T-cell (primary cell): ENCODE measurements around the gene AP3S1. TPM values are rescaled to one million over a fixed set of nuclear protein-coding genes. Genes with fewer than 3 reads are reported as not detected.

Experiments used
- ATAC-seq, 4 experiments: fragments of 200-7000 bp in 3 of 4; fragments of 150-1000 bp in 1 of 4; cut with Tn5 transposase; replicated peaks in 1 of 4; 1 replicate in 3 of 4; 2 replicates in 1 of 4; pipeline ENCODE4 v1.10.0; 2021; ENCODE audit warnings: moderate library complexity in 3 of 4, mild to moderate bottlenecking in 2 of 4, moderate number of reproducible peaks in 1 of 4
- CTCF ChIA-PET, 2 donors: fragments of 300-600 bp; sonication (Branson Sonifier 250); formaldehyde crosslinking; loops; one replicate each; lab custom pipeline; 2022; ENCODE audit warnings: antibody characterized with exemption in 2 of 2; lab: Charles Lee
- POLR2A ChIA-PET, 2 donors: fragments of 300-600 bp; sonication (Branson Sonifier 250); formaldehyde crosslinking; loops; one replicate each; lab custom pipeline; 2022; ENCODE audit warnings: antibody characterized with exemption in 2 of 2; lab: Charles Lee
- DNase-seq, 35 experiments: peaks; one replicate each; pipeline versions ENCODE4 v3.0.0 to v3.0.0-alpha.2; 2013 to 2023
- H3K27ac ChIP-seq: one replicate; pipeline ENCODE4 v1.5.1; 2013; ENCODE audit warnings: low read length
- H3K27me3 ChIP-seq, 2 experiments: replicated peaks in 1 of 2; 1 replicate in 1 of 2; 2 replicates in 1 of 2; pipeline versions ENCODE4 v1.6.1 to v1.7.0; 2013; ENCODE audit warnings: low read length in 1 of 2, mixed read lengths in 1 of 2; ENCODE audit not compliant: control insufficient read depth in 2 of 2, insufficient read depth in 2 of 2; ENCODE audit errors: extremely low read depth in 1 of 2
- H3K36me3 ChIP-seq, 2 donors: 1 replicate in 1 of 2; 2 replicates in 1 of 2; pipeline versions ENCODE4 v1.6.1 to v1.7.0; 2013; ENCODE audit warnings: low read length in 1 of 2; ENCODE audit not compliant: control insufficient read depth in 2 of 2, insufficient read depth in 1 of 2; ENCODE audit errors: extremely low read depth in 1 of 2
- H3K4me1 ChIP-seq, 2 experiments: 1 replicate in 1 of 2; 2 replicates in 1 of 2; pipeline versions ENCODE4 v1.6.1 to v1.7.0; 2013; ENCODE audit warnings: low read length in 2 of 2, mixed read lengths in 1 of 2; ENCODE audit not compliant: insufficient read depth in 2 of 2, control insufficient read depth in 1 of 2; ENCODE audit errors: extremely low read depth in 1 of 2
- H3K4me3 ChIP-seq, 2 donors: 1 replicate in 1 of 2; 2 replicates in 1 of 2; pipeline versions ENCODE4 v1.5.1 to v1.7.0; 2013; ENCODE audit warnings: mild to moderate bottlenecking in 2 of 2, low read length in 1 of 2, moderate library complexity in 1 of 2; ENCODE audit not compliant: control insufficient read depth in 1 of 2; ENCODE audit errors: extremely low read depth in 1 of 2
- H3K9me3 ChIP-seq: 2 replicates; pipeline ENCODE4 v1.7.0; 2013
- H3K27ac Mint-ChIP-seq, 2 donors: one replicate each; pipeline ENCODE4 v1.8.0; 2020 to 2021; ENCODE audit warnings: mild to moderate bottlenecking in 2 of 2, mixed read lengths in 2 of 2
- H3K27me3 Mint-ChIP-seq, 2 donors: one replicate each; pipeline ENCODE4 v1.8.0; 2021 to 2022; ENCODE audit warnings: mixed read lengths in 2 of 2
- H3K36me3 Mint-ChIP-seq: one replicate; pipeline ENCODE4 v1.8.0; 2021; ENCODE audit warnings: mixed read lengths
- H3K4me1 Mint-ChIP-seq, 3 donors: one replicate each; pipeline ENCODE4 v1.8.0; 2020 to 2022; ENCODE audit warnings: mixed read lengths in 3 of 3, mild to moderate bottlenecking in 1 of 3
- H3K4me3 Mint-ChIP-seq, 3 donors: one replicate each; pipeline ENCODE4 v1.8.0; 2020 to 2022; ENCODE audit warnings: mild to moderate bottlenecking in 3 of 3, mixed read lengths in 3 of 3, moderate library complexity in 3 of 3
- H3K9me3 Mint-ChIP-seq, 3 donors: one replicate each; pipeline ENCODE4 v1.8.0; 2020 to 2022; ENCODE audit warnings: mixed read lengths in 3 of 3
- WGBS: methylation state at CpG from one replicate; pipeline ENCODE4 v1.1.5; 2013; ENCODE audit warnings: missing lambda C conversion rate; ENCODE audit not compliant: insufficient coverage; 5-methylcytosine and 5-hydroxymethylcytosine counted together
- total RNA-seq, 35 experiments: library from RNA in 6 of 35; stranded (reverse) in 6 of 35; fragments of 120-200 nt in 1 of 35; gene quantifications; one replicate each; pipeline versions ENCODE4 v1.2.1 to v1.2.4 and lab custom pipeline; 2013 to 2026

Gene AP3S1
- total RNA-seq, 5 donors from 2014 or later (not counting 1 experiment from before 2014, with no cell fraction given): 36.4 to 44.2 (median 39.2) TPM

DNA sequence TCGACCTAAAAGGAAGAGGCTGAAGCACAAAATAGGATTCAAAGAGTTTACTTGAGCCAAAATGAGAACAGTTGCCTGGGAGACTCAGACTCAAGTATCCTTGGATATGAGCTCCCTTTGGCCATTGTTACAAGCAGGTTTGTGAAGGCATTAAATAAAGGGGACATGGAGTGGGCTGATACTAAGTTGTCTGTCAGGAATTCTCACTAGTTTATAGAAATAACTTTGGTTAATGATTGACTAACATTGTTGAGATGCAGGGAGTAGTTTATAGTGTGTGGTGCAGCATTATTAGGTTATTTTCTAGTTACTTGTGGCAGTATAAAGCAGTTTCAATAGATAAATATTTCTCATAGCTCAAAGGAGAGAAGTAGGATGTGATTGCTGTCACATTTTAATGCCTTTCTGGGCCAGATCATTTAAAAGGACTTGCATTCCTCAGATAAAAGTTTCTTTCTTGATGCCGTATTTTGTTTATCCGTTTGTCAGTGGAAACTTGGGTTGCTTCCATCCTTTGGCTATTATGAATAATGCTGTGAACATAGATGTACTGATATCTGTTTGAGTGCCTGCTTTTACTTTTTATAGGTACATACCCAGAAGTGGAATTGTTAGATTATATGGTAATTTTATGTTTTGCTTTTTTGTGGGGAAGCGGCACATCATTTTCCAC is 9.1 kb downstream of the AP3S1 start:
- Histone ChIP-seq H3K27me3 (no peaks in the 10 kb centered on the region), H3K36me3 (no peaks in the 10 kb centered on the region), H3K4me3 (no peak overlapping the region), H3K4me1 (no peaks in the 10 kb centered on the region), H3K27ac (no peak overlapping the region), H3K9me3 (no peaks in the 10 kb centered on the region)
- H3K27me3 Mint-ChIP-seq: no peaks in the 10 kb centered on the region
- H3K4me1 Mint-ChIP-seq: peaks cover 27 to 53% (median 37%) of the 10 kb centered on the region in 3 donors
- DNase-seq (no peak), ATAC-seq (no peak)
- H3K27ac Mint-ChIP-seq: no peak overlapping the region
- POLR2A ChIA-PET: no interaction called here
- peaks cover 0 to 12% (median 12%) of the 10 kb centered on the region in 3 donors for H3K9me3 Mint-ChIP-seq
- CTCF ChIA-PET: no interaction called here
- H3K4me3 Mint-ChIP-seq: no peak overlapping the region
- H3K36me3 Mint-ChIP-seq: peaks cover 16% of the 10 kb centered on the region
- 86% methylated on average over 1 of the region's 4 CpGs for whole genome bisulfite sequencing

GRCh38 chr5:115854139-115854538 is 12.4 kb downstream of the AP3S1 start:
- no peaks in the 10 kb centered on the region for H3K27me3 Mint-ChIP-seq
- no peak overlapping the region for H3K27ac Mint-ChIP-seq
- CTCF ChIA-PET: no interaction called here

DNA sequence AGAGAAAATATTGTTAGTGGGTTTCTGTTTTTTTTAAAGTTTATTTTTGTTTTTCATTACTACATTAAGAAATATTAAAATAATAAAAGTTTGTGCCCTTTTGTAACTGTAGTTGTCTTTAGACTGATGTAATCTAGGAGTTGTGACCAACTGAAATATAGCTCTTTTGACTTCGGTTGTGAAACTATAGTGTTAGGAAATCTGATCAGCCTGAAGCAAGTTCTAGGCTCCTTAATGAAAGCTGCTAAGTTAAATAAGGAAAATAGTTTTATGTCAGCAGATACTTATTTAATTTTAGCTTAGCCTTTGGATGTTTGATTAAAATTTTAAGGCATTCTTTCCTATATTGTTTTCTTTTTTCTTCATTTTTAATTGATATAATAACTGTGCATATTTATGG is 14.2 kb downstream of the AP3S1 start:
- 88% methylated on average over 1 of the region's 1 CpG for WGBS
- peaks cover 31 to 62% (median 34%) of the 10 kb centered on the region in 3 donors for H3K4me1 Mint-ChIP-seq

More at GRCh38 chr5:115854139-115854538, 12.4 kb downstream of the AP3S1 start:
- H3K36me3 Mint-ChIP-seq: peaks cover 21% of the 10 kb centered on the region
- WGBS: no CpG with 5 or more reads among the region's 3 CpGs
- Histone ChIP-seq H3K4me3 (no peak overlapping the region), H3K9me3 (no peaks in the 10 kb centered on the region), H3K27ac (no peak overlapping the region), H3K4me1 (peaks cover 0 to 2% of the 10 kb centered on the region in 2 experiments), H3K27me3 (no peaks in the 10 kb centered on the region), H3K36me3 (no peaks in the 10 kb centered on the region)
- H3K4me3 Mint-ChIP-seq: no peak overlapping the region
- peaks cover 36 to 64% (median 48%) of the 10 kb centered on the region in 3 donors for H3K4me1 Mint-ChIP-seq
- no peak for ATAC-seq
- peaks cover 0 to 12% (median 12%) of the 10 kb centered on the region in 3 donors for H3K9me3 Mint-ChIP-seq
- DNase-seq: no peak
- POLR2A ChIA-PET: no interaction called here

GRCh38 chr5:115857057-115857479 is 15.3 kb downstream of the AP3S1 start:
- Histone ChIP-seq H3K36me3 (no peaks in the 10 kb centered on the region), H3K27me3 (no peaks in the 10 kb centered on the region), H3K4me1 (peaks cover 0 to 2% of the 10 kb centered on the region in 2 experiments), H3K9me3 (no peaks in the 10 kb centered on the region), H3K4me3 (no peak overlapping the region), H3K27ac (no peak overlapping the region)
- POLR2A ChIA-PET: no interaction called here
- CTCF ChIA-PET: no interaction called here
- H3K4me3 Mint-ChIP-seq: no peak overlapping the region
- no peak for ATAC-seq
- peaks cover 0 to 12% (median 12%) of the 10 kb centered on the region in 3 donors for H3K9me3 Mint-ChIP-seq
- peaks cover 25% of the 10 kb centered on the region for H3K36me3 Mint-ChIP-seq
- no peaks in the 10 kb centered on the region for H3K27me3 Mint-ChIP-seq
- WGBS: no CpG with 5 or more reads among the region's 1 CpG
- H3K27ac Mint-ChIP-seq: no peak overlapping the region
- peaks cover 29 to 52% (median 35%) of the 10 kb centered on the region in 3 donors for H3K4me1 Mint-ChIP-seq
- DNase-seq: no peak

More for the DNA sequence above, 14.2 kb downstream of the AP3S1 start:
- DNase-seq (no peak), ATAC-seq (no peak)
- H3K27ac Mint-ChIP-seq: no peak overlapping the region
- H3K27me3 Mint-ChIP-seq: no peaks in the 10 kb centered on the region
- H3K4me3 Mint-ChIP-seq: no peak overlapping the region
- H3K4me3 ChIP-seq: no peak overlapping the region
- ChIA-PET CTCF (interaction anchor here in 1 of 2 donors (0.7 kb wide), 1 partner anchor 491 kb away, joined by 4 read pairs; no protein-coding TSS in a partner anchor), POLR2A (no interaction called here)
- no peaks in the 10 kb centered on the region for H3K36me3 ChIP-seq
- H3K9me3 ChIP-seq: no peaks in the 10 kb centered on the region
- peaks cover 23% of the 10 kb centered on the region for H3K36me3 Mint-ChIP-seq
- no peaks in the 10 kb centered on the region for H3K27me3 ChIP-seq
- no peak overlapping the region for H3K27ac ChIP-seq
- peaks cover 0 to 2% of the 10 kb centered on the region in 2 experiments for H3K4me1 ChIP-seq
- H3K9me3 Mint-ChIP-seq: peaks cover 0 to 12% (median 12%) of the 10 kb centered on the region in 3 donors

GRCh38 chr5:115857626-115858349 is 16.1 kb downstream of the AP3S1 start:
- H3K4me3 Mint-ChIP-seq: no peak overlapping the region
- Histone ChIP-seq H3K27ac (no peak overlapping the region), H3K36me3 (no peaks in the 10 kb centered on the region), H3K4me3 (no peak overlapping the region), H3K27me3 (no peaks in the 10 kb centered on the region), H3K9me3 (no peaks in the 10 kb centered on the region), H3K4me1 (peaks cover 0 to 2% of the 10 kb centered on the region in 2 experiments)
- WGBS: no CpG with 5 or more reads among the region's 2 CpGs
- peaks cover 25% of the 10 kb centered on the region for H3K36me3 Mint-ChIP-seq
- no peaks in the 10 kb centered on the region for H3K27me3 Mint-ChIP-seq
- ChIA-PET CTCF (interaction anchor here in 1 of 2 donors (0.8 kb wide), 1 partner anchor 16 kb away, joined by 3 read pairs; the partner anchor contains the start of genes AP3S1 and ATG12), POLR2A (no interaction called here)
- peaks cover 29 to 50% (median 33%) of the 10 kb centered on the region in 3 donors for H3K4me1 Mint-ChIP-seq
- no peak overlapping the region for H3K27ac Mint-ChIP-seq
- H3K9me3 Mint-ChIP-seq: peaks cover 0 to 12% (median 12%) of the 10 kb centered on the region in 3 donors
- DNase-seq (no peak), ATAC-seq (no peak)

DNA sequence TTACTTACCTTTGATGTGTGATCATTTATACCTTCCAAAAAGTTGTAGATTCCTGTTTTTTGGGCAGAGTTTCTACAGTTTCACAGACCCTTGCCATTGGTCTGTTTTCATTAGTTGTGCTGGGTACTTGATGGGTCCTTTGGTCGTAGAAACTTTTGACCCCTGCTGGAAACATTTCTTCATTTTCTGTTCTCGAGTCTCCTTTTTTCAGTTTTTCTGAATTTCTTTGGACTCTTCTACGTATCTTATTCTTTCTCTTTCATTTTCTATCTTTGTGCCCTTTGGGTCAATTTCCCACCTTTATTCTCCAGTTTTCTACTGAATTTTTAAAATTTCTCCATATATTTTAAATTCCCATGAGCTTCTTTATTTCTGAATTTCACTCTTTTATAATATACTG is 16.7 kb downstream of the AP3S1 start:
- H3K27ac ChIP-seq: no peak overlapping the region
- H3K27me3 ChIP-seq: no peaks in the 10 kb centered on the region
- Mint-ChIP-seq H3K27me3 (no peaks in the 10 kb centered on the region), H3K4me1 (peaks cover 26 to 45% (median 29%) of the 10 kb centered on the region in 3 donors), H3K9me3 (peaks cover 0 to 8% (median 7%) of the 10 kb centered on the region in 3 donors), H3K4me3 (no peak overlapping the region), H3K36me3 (peaks cover 21% of the 10 kb centered on the region), H3K27ac (no peak overlapping the region)
- DNase-seq (no peak), ATAC-seq (no peak)
- CTCF ChIA-PET: interaction anchor here in 1 of 2 donors (0.8 kb wide), 1 partner anchor 17 kb away, joined by 3 read pairs; the partner anchor contains the start of genes AP3S1 and ATG12
- H3K36me3 ChIP-seq: no peaks in the 10 kb centered on the region
- no peak overlapping the region for H3K4me3 ChIP-seq
- 75% methylated on average over 3 of the region's 3 CpGs for WGBS
- POLR2A ChIA-PET: no interaction called here
- no peaks in the 10 kb centered on the region for H3K9me3 ChIP-seq
- H3K4me1 ChIP-seq: peaks cover 0 to 2% of the 10 kb centered on the region in 2 experiments
